GM23338 (cell line): ENCODE measurements around the gene MCTP1.

Experiments used
- EZH2 ChIP-seq: fragments of 200-600 bp; sonication (generic); IDR thresholded peaks from one replicate; pipeline ENCODE4 v1.8.0; 2017; ENCODE audit warnings: antibody characterized with exemption, mild to moderate bottlenecking, low read depth; ENCODE audit not compliant: unreplicated experiment
- EZH2phosphoT487 ChIP-seq: fragments of 200-600 bp; sonication (generic); IDR thresholded peaks from one replicate; pipeline ENCODE4 v1.8.1; 2018; ENCODE audit warnings: antibody characterized with exemption; ENCODE audit not compliant: unreplicated experiment
- POLR2AphosphoS5 ChIP-seq: IDR thresholded peaks from 2 replicates; pipeline ENCODE4 v1.6.1; 2016; ENCODE audit warnings: antibody characterized with exemption, low read depth
- TF ChIP-seq, protein P1 (sequence below), 2 experiments: fragments of 200-600 bp in 1 of 2; sonication (generic) in 1 of 2; conservative IDR thresholded peaks; 2 replicates each; pipeline versions ENCODE4 v1.5.1 to v1.6.1; 2016 to 2017; ENCODE audit warnings: antibody characterized with exemption in 2 of 2, low read depth in 2 of 2, mild to moderate bottlenecking in 2 of 2, moderate library complexity in 1 of 2
- TF ChIP-seq, protein P2 (sequence below): IDR thresholded peaks from 2 replicates; pipeline ENCODE4 v1.6.1; 2016; ENCODE audit warnings: antibody characterized with exemption

DNA sequence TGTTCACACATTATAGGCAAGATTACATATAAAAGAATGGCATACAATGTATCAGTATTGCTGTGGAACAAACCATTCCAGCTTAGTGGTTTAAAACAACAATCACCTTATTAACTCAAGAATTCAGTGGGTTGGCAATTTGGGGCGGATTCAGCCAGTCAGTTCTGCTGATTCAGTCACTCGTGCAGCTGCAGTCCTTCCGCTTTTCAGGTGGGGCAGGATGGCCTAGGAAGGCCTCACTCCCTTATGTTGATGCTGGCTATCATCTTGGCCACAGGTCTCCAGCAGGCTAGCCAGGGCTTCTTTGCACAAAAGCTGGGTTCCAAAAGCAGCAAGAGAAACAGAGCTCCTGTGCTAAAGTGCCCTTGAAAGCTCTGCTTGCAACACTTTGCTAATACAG is 150.6 kb downstream of the MCTP1 start:
- TF ChIP-seq, protein P1, sequence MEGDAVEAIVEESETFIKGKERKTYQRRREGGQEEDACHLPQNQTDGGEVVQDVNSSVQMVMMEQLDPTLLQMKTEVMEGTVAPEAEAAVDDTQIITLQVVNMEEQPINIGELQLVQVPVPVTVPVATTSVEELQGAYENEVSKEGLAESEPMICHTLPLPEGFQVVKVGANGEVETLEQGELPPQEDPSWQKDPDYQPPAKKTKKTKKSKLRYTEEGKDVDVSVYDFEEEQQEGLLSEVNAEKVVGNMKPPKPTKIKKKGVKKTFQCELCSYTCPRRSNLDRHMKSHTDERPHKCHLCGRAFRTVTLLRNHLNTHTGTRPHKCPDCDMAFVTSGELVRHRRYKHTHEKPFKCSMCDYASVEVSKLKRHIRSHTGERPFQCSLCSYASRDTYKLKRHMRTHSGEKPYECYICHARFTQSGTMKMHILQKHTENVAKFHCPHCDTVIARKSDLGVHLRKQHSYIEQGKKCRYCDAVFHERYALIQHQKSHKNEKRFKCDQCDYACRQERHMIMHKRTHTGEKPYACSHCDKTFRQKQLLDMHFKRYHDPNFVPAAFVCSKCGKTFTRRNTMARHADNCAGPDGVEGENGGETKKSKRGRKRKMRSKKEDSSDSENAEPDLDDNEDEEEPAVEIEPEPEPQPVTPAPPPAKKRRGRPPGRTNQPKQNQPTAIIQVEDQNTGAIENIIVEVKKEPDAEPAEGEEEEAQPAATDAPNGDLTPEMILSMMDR (conservative IDR thresholded peaks at IDR 0.05; ENCODE audit: low read depth in 2 of 2) = no peak
- TF ChIP-seq EZH2phosphoT487 = no peak
- no peak for TF ChIP-seq EZH2
- no peak for TF ChIP-seq POLR2AphosphoS5
- TF ChIP-seq, protein P2, sequence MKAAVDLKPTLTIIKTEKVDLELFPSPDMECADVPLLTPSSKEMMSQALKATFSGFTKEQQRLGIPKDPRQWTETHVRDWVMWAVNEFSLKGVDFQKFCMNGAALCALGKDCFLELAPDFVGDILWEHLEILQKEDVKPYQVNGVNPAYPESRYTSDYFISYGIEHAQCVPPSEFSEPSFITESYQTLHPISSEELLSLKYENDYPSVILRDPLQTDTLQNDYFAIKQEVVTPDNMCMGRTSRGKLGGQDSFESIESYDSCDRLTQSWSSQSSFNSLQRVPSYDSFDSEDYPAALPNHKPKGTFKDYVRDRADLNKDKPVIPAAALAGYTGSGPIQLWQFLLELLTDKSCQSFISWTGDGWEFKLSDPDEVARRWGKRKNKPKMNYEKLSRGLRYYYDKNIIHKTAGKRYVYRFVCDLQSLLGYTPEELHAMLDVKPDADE = no peak
